ENCODE results near the gene MUL1.

MUL1 gene

DNA sequence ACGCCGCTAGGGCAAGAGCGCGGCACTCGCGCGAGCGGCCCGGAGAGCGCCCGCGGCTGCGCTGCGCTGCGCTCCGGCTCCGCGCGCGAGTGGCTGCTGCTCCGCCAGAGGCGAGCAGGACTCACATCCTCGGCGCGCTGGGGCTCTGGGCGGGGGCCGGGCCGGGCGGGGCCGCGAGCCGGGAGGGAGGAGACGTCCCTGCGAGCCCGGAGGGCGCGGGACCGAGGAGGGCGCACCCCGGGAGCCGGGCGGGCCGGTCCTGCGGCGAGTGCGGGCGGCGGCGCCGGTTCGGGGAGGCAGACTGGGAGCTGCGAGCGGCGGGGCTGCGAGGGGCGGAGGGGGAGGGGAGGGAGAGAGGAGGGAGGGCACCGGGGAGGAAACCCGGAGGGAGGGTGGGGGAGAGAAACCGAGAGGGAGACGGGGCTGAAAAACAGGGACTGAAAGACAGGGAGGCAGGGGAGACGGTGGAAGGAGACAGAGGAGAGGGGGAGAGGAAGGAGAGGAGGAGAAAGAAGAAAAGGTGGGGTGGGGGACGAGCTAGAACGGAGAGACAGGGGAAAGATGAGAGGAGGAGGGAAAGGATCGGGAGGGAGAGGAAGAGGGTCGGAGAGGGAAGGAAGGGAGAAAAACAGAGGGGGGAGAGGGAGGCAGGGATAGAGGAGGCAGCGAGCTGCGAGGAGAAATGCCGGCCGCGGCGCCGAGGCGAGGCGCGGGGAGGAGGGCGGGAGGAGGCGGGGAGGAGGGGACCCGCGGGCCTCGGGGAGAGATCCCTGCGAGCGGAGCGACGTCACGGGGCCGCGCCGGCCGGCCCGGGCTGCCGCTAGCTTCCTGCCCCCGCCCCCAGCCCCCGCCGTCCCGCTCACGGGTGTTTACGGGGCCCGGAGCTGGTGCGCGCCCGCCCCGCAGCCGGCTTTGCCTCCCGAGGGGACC lies 22.2 kb downstream of the MUL1 start, which contains the start of gene CAMK2N1:
Gene CAMK2N1 (minus strand): TSS at position 684 of the 930 bp plus-strand sequence. CDS start 831 bp downstream, outside the sequence.
- peak; percentile 54 for DNase-seq (ENCODE audit: low read depth)

DNA sequence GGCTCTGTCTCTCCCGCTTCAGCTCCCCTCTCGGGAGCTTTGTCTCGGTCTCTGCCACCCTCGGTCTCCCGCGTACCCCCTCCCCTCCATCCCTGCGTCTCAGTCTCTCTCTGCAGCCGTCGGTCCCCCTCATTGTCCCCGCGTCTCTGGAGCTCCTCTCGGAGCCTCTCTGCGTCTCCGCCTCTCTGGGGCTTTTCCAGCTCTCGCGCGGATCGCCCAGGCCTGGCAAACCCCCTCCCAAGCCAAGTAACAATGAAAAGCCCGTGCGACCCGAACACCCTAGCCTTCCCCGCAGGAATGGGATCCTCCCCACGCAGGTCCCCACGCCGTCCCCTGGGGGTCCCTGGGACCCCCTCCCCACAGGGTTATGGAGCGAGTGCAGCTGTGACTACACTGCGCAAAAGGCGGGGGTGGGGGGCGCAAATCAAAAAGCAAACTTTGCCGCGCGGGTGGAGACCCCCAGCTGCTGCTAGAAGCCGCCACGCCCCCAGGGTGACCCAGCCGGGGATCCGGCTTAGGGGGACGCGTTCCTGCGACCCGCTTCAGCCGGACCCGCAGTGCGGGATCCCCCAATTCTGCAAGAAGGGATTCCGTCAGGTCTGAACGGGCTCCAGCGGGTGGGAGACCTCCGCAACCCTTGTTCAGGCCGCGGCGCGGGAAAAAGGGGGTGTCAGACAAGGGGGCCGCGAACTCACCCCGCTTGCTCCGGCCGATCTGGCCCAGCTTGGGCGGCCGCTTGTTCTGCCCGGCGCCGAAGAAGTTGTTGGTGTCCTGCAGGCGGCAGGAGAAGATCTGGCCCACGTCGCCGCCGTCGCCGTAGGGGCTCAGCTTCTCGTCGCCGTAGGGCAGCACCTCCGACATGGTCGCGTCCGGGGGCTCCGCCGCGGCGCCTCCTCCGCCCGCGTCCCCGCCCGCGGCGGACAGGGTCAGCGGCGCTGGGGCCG lies 23.2 kb downstream of the MUL1 start:
- DNase-seq (ENCODE audit: low read depth): no peak

DNA sequence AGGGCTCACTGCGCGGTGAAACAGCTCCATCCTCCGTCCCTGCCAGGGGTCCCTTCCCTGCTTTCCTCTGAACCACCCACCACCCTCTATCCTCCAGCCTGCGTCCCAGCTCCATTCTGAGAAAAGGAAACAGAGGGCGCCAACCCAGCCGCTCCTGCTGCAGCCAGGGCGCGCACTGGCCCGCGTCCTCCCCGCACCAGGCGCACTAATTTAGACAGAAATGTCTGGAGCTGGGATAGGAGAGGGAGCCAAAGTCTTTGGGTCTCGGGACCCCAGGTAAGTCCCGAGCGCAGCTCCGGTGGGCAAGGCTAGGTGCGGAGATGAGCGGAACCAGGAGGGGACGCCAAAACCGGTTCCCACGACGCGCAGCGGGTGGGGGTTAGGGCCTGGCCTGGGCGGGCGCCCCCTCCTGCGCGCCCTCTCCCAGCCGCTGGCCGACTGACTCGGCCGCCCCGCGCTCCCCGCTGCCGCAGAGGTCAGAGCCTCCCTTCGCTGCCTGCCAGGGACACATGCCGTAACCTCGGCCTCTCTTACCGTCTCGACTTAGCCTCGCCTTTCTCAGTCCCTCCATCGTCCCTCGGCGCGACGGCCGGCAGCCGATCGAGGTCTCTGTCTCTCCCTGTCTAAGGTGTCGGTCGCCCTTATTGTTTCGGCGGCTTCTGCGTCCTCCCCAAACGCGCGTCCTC lies 24.0 kb downstream of the MUL1 start:
- no peak for DNase-seq (ENCODE audit: low read depth)

DNA sequence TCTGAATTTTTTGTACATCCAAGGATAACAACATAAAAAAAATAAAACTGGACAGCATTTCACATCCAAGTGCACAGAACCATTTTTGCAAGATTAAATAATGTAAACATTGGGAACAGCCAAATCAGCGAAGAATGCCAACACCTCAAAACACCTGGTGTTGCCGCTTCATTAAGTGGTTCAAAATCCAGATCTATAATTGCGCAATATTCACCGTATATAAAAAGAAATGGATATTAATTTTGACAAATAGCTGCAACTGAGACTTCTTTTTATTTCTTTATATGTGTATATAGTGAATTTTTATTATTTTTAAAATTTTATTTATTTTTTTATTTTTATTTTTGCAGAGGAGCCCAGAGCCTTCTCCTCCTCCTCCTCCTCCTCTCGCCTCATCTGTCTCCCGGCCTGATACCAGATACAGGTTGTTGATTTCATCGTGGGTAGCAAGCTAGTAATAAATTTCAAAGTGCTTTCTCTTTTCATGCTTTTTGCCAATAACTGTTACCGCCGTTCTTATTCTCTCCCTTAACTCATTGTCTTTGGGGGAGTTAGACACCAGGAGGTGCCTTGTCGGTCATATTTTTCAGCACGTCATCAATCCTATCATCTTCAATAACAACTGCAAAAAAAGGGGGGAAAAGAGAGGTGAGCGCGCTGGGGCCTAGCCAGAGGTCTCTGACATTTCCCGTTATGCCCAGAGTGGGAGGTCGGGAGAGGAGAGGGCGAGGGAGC lies 24.7 kb downstream of the MUL1 start:
- no peak for DNase-seq (ENCODE audit: low read depth)

DNA sequence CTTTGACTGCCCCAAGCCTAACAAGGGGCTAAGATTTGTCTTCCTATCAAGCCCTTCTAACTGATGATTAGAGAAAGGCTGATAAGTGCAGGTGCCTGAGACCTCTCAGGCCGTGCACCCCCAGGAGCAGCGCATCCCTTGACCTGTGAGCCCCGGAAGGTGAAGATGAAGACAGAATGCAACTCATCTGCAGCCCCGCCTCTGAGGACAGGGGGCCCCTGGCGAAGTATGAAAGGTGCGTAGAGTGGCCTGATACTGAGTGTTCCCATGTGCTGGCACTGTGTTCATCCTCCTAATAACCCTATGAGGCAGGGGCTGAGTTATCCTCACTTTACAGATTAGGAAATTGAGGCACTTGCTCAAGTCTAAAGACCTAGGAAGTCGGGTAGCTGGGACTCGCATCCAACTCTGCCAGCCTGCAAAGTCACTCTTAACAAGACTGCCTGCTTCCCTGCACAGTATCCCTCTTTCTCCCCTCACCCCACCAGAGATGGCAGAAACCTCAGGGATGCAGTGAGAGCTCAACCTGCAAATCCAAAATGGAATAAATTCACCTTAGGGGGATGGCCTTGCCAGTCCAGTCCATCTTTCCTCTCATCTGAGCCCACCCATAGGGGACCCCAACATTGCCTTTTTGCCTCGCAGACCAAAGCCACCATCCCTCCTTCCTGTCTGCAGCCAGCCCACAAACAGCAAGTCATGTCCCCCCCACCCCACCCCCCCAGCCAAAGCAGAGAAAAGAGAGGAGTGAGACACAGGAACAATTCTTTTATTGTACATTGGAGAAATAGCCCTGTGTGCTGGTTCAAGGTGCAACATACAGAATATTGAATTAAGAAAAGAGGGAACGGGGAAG lies 26.1 kb downstream of the MUL1 start:
- no peak for DNase-seq (ENCODE audit: low read depth)

DNA sequence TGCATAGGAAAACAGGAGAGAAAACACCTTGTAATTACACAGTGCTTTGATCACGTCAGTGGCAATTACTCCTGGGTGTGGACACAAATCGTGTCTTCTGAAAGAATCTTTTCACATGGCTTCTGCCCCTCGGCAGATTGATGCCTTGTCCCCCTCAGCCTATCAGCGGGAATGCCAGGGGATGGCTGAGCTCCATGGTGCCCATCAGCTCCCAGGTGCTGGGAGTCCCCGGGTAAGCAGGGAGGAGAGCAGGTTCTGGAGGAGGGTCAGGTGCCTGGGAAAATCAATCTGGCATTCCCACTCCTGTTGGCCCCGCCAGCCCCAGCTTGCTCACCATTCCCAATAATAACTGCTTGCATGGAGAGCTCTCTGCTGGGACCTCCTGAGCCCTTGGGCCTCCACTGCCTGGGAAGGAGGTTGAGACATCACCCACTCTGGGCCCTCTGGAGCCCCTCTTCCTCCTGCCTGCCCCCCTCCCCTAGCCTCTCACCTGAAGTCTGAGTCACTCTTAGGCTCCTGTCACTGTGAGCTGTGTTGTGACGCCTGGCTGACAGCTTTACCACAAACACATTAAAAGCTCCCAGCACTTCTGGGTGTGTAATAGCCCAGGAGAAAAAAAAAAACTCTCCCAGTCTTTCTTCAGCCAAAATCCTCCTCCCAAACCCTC lies 26.9 kb downstream of the MUL1 start:
- DNase-seq (ENCODE audit: low read depth): no peak

DNA sequence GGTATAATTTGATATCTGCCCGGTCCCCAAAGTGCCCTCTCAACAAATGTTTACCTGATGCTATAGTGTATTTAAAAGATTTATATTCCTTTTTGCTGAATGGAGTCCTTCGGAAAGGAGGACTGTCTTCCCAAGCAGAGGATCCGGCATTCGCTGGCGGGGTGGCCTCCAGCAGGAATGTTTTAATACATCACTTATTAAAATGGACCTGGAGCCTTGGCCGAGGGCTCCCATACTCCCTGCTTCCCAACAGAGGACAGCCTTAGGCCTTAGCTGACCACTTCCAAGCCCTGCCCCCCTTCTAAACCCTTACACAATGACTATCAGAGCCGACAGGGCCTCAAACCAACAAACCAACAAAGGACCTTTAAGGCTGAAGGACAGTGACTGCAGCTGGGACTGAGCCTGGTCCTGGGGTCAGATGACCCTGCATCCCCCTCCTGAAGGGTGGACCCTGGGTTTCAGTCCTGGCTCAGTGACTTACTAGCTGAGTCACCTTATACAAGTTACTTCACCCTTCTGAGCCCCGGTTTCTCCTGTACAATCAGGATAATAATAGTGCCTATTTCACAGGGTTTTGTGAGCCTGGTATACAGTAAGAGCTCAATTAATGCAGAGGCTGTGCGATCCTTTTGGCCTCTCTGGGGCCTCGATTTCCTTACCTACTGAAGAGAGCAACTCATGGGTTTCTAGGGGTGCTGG lies 27.6 kb downstream of the MUL1 start:
- DNase-seq (ENCODE audit: low read depth): no peak

DNA sequence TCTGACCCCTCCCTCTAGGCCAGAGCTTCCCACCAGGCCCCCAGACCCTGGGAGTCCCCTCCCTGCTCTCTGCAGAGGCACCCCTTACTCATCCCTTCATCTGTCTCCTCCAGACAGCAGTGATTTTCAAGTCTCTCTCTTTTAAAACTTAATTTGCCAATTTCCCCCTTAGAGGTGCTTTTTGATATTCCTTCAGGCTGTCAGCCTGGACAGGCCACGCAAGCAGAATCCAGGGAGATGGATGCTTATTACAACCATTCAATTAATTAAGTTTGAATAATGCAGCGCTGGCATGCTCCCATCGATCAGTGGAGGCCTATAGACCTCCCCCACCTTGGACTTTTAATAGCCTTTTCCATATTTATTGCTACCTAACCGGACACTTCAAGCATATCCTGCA lies 28.1 kb downstream of the MUL1 start:
- no peak for DNase-seq (ENCODE audit: low read depth)

DNA sequence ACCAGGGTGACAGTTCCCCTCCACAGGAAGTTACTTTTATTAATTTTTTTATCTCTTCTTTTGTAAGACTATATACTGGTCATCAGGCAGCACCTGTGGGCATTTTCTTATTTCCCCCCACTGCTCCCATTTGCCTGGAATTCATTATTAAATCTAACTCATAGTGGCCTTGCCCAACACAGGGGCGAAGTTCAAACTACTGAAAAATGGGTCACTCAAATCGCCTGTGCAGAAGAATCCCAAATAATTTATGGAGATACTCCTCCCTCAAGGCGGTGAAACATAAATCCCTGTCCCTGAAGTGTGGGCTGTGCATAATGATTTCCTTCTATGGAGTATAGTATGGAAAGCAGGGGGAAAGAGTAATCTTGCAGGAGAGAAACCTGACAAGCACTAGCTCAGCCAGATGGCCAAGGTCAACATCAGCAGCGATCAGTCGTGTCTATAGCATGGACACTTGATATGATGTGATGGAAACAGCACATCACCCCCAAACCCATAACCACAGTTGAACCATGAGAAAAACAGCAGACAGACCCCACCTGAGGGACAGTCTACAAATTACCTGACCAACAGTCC lies 29.8 kb downstream of the MUL1 start:
- no peak for DNase-seq (ENCODE audit: low read depth)

DNA sequence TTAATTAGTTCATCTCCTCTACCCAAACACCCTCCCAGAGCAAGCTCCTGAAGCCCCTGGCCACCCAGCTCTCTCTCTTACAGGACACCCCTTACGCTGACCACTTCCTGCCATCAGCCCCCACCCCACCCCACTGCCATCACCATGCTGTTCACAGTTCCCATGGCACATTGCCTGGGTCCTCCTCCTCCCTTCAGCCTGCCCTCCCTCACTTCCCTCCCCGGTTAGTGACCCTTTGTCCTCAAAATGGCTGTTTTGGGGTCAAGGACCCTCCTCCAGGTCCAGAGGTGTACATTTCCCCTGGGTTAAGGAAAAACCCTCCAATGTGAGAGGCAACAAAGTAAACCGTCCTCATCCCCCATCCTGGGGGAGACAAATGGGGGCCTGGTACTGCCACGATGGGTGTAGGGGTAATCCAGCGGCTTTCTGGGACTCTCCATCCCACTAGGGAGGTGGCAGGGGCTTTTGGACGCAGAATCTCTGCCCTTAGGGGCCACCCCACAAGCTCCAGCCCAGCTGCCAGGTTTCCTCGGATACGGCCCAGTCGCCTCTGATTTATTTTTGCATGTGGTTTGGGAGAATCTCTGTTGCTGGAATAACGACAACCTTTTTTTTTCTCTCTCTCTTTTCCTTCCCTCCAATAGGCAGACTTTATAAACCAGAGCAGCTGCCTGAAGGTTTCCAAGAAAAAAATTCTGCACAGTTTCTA lies 30.4 kb downstream of the MUL1 start:
- DNase-seq (ENCODE audit: low read depth): no peak

DNA sequence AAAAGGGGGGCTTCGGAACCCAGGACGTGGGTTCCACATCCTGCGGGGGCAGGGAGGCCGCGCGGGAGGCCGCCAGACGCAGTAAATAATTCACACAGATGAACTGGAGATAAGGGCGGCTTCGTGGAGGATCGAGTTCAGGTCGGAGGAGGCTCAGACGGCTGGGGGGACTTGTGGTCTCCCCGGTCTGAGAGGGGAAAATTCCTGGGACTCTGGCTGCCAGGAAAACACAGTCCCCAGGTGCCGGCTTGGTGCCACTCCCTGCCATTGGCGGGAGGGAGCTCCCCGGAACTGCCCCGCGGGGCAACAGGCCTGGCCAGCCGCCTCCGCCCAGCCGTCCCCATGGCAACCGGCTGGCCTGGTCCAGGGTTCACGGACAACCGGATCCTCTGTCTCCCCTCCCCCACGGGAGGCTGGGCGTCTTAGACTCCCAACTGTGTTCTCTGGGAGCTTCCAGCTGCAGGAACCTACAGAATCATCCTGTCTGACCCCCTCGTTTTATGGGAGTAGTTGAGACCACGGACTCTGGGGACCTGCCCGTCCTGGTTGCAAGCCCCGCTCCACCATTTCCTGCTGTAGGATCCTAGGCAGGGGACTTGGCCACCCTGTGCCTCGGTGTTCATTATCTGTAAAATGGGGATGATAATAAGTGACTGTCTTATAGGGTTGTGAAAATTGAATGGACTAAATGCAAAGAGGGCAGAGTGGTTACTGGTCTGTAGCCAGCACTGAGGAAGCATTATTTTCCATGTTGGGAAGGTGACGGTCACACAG lies 31.5 kb downstream of the MUL1 start:
- DNase-seq (ENCODE audit: low read depth): no peak

DNA sequence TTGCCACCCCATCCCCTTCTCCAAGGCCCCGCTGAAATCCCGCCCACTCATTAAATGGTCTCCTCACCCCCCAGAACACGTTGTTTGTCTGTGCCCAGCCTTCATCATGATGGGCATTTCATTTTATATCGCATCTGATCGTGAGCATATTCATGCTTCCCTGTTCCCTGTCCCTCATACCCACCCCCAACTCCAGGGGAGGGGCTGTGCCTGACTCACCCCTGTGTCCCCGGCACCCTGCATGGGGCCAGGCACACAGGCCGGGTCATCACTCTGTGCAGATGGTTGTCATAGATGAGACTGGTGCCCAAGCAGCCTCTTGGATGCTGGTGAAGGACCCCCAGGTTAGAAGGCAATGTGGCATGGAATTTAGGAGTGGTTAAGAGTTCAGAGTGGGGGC lies 33.0 kb downstream of the MUL1 start:
- DNase-seq (ENCODE audit: low read depth): no peak

DNA sequence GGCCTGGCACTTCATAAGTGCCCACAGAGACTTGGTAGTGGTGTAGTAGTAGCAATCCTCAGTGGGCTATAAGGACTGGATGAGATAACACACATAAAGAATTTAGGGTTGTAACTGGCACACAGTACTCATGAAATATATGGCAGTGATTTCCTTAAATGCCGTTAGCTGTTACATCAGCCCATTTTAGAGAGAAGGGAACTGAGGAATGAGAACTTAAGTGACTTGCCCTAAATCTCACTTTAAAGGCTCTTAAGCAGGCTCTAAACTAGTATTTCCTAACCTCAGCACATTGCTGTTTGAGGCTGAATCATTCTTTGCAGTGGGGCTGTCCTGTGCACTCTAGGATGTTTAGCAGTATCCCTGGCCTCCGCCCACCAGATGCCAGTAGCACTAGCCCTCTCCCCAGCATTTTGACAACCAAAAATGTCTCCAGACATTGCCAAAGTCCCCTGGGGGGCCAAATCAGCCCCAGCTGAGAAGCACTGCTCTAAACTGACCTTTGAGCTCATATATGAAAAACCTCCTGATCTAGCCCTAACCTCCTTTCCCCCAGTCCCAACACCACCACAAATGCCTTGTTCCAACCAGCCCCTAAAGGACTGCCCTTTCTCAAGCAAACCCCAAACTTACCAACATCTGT lies 33.5 kb downstream of the MUL1 start:
- DNase-seq (ENCODE audit: low read depth): no peak

DNA sequence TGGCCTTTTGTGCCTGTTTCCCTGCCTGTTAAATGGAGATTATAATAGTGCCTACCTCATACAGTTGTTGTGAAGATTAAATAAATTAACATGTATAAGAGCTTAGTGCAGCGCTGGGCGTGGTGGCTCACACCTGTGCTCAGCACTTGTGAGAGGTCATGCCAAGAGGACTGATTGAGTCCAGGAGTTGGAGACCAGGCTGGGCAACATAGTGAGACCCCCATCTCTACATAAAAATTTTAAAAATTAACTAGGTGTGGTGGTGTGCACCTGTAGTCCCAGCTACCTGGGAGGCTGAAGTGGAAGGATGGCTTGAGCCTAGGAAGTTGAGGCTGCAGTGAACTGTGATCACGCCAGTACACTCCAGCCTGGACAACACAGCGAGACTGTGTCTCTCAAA lies 34.1 kb downstream of the MUL1 start:
- DNase-seq (ENCODE audit: low read depth): no peak

DNA sequence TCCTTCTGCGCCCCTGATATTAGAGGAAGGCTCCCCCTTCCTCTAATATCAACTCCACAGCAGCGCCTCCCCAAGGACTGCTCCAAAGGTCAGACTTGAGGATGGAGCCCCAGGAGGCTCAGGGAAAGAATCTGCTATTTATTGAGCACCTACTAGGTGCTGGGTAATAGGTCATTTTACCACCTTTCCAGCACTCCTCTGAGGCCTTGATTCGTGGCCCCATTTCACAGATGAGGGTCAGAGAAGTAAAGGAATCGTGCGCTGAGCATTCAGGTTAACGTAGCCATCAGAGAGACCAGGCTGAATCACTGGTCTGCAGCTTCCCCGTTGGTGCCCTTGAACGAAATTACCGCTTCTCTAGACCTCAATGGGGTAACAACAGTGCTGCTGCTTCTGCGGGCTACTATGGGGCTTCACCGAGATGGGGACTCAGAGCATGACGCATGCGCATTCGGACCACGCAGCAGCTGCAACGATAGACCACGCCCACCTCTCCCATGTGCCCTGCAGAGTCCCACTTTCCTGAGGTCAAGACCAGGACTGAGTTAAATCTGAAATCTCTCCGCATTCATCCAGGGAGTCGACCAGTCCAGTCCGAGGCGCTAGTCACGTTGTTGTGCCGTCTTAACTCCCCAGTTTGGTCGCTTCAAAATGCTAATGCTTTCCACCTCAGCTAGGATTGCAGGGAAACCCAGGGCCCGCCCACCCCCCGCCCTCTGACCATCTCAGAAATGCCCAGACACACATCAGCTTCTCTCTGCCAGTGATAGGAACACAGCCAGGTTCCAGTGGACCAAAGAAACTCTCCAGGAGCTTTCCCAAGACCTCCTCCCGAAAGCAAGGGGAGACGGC lies 34.9 kb downstream of the MUL1 start:
- DNase-seq (ENCODE audit: low read depth): no peak

DNA sequence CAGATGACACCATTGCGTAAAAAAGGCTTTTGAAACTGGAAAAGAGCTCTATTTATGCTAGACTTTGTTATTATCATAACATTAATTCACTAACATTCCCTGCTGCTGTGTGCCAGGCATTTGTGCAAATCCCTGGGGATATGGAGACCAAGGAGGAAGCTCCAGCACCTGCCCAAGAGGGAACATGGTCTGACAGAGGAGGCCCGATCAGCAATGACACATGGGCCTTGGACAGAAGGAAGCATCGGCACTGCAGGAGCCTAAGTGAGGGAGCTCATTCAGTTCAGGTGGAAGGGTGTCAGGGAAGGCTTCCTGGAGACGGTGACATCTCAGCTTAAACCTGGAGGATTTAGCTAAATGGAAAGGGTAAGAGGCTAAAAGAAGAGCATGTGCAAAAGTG lies 35.8 kb downstream of the MUL1 start:
- DNase-seq (ENCODE audit: low read depth): no peak
